Kidney (tissue), 14 donors: ENCODE data around the gene ZSWIM6. TPM values are rescaled to one million over a fixed set of nuclear protein-coding genes. Genes with fewer than 3 reads are reported as not detected.

Source experiments
- DNase-seq, 5 donors: peaks; one replicate each; pipeline ENCODE4 v3.0.0-alpha.2; 2013 to 2020
- FAIRE-seq: peaks from 2 replicates; lab custom pipeline; 2012; peaks lifted over from hg19 to GRCh38; lab: Jason Lieb, UNC
- H3K27ac ChIP-seq, 2 donors: one replicate each; pipeline ENCODE4 v1.7.0; 2013; ENCODE audit warnings: low read depth in 2 of 2, low read length in 2 of 2, inconsistent platforms in 1 of 2
- H3K27me3 ChIP-seq: one replicate; pipeline ENCODE4 v1.7.1; 2013; ENCODE audit warnings: low read length, inconsistent platforms; ENCODE audit not compliant: control insufficient read depth, insufficient read depth
- H3K36me3 ChIP-seq, 3 donors: one replicate each; pipeline versions ENCODE4 v1.7.0 to v1.7.1; 2013; ENCODE audit warnings: low read length in 3 of 3, control low read depth in 1 of 3, inconsistent platforms in 1 of 3; ENCODE audit not compliant: insufficient read depth in 3 of 3, control insufficient read depth in 2 of 3
- H3K4me1 ChIP-seq, 3 donors: one replicate each; pipeline versions ENCODE4 v1.7.0 to v1.7.1; 2013; ENCODE audit warnings: low read length in 3 of 3, inconsistent platforms in 1 of 3, low read depth in 1 of 3; ENCODE audit not compliant: control insufficient read depth in 2 of 3, insufficient read depth in 2 of 3
- H3K4me3 ChIP-seq, 3 donors: one replicate each; pipeline versions ENCODE4 v1.7.0 to v1.8.1; 2013; ENCODE audit warnings: low read length in 3 of 3, control low read depth in 1 of 3, inconsistent platforms in 1 of 3
- H3K9ac ChIP-seq, 3 donors: one replicate each; pipeline versions ENCODE4 v1.7.0 to v1.7.1; 2013; ENCODE audit warnings: low read length in 3 of 3, control low read depth in 1 of 3, inconsistent platforms in 1 of 3
- H3K9me3 ChIP-seq, 3 donors: one replicate each; pipeline versions ENCODE4 v1.7.0 to v1.7.1; 2013; ENCODE audit warnings: low read length in 3 of 3, control low read depth in 1 of 3, inconsistent platforms in 1 of 3; ENCODE audit not compliant: control insufficient read depth in 2 of 3, insufficient read depth in 1 of 3
- CTCF ChIP-seq: IDR thresholded peaks from 3 replicates; pipeline ENCODE4 v1.5.1; 2012; ENCODE audit warnings: mild to moderate bottlenecking, moderate library complexity, borderline replicate concordance; ENCODE audit not compliant: insufficient read depth; ENCODE audit errors: extremely low read depth
- intact Hi-C: fragments of 100-400 bp; cut with DNase I; formaldehyde crosslinking; loops from one replicate; pipeline ENCODE4 v1.11.1; 2022
- polyA plus RNA-seq: library from polyadenylated mRNA; stranded (reverse); fragments of 350-450 nt; fragmentation: Illumina TruSeq; extraction: RNeasy Lipid Tissue Mini Kit (QIAGEN cat#74804); gene quantifications from one replicate; pipeline ENCODE4 v1.2.3, GENCODE V29; 2014; ENCODE audit warnings: low read depth, low replicate concordance; ENCODE audit not compliant: insufficient read depth
- total RNA-seq: library from RNA; stranded (reverse); fragmentation: NEBNext Ultra II Directional; extraction: Animal tissue kit (Norgen Biotek cat#: 25700); gene quantifications from one replicate; pipeline ENCODE4 v1.2.1, GENCODE V29; 2021
- donor health status: control.
- donor health status: control.
- donor health status: control.
- donor health status: control.
- donor health status: control.
- donor health status: DM: yes; HTN: yes; CAD: no.
- donor health status: Normal renal cell carcinoma (clear cell type).

The ZSWIM6 gene
- total and polyA plus RNA-seq, 2 donors from 2014 or later = 2.9 to 20.3 TPM

GRCh38 chr5:61569353-61569752, 237.3 kb downstream of the ZSWIM6 start:
- Histone ChIP-seq H3K36me3 (no peaks in the 10 kb centered on the region), H3K9me3 (no peaks in the 10 kb centered on the region), H3K27ac (no peak overlapping the region), H3K9ac (no peak overlapping the region), H3K27me3 (no peaks in the 10 kb centered on the region), H3K4me3 (no peak overlapping the region), H3K4me1 (peaks cover 0 to 4% (median 0%) of the 10 kb centered on the region in 3 donors)
- FAIRE-seq (no peak), DNase-seq (peak in 2 of 5 donors; percentile 26 to 75)
- no peak for TF ChIP-seq CTCF
- intact Hi-C loops = no loop called here

- H3K9ac ChIP-seq = no peak overlapping the region
These were observed 238.7 kb downstream of the ZSWIM6 start for GRCh38 chr5:61570767-61571166.

DNA sequence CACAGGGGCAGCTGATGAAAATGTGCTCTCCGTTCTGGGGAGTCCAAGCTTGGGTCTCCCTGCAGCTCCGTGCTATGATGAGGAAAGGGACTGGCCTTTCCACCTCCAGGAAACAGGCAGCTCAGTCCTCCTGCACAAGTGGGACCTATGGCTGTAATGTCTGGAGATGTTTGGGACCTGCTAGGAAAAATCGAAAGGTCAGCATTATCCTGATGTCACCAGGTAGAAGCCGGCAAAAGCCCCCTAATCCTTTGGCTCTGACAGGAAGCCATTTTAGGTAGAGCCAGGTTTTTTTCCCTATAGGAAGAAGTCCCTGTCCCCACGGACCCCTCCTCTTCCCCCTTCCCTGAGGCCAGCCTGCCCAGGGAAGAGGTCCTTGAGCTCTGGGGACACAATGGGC, 240.9 kb downstream of the ZSWIM6 start:
- H3K9me3 ChIP-seq = no peaks in the 10 kb centered on the region
- DNase-seq = no peak
- no peak overlapping the region for H3K27ac ChIP-seq
- H3K4me1 ChIP-seq = peaks cover 0 to 4% (median 0%) of the 10 kb centered on the region in 3 donors
- no peak for FAIRE-seq
- no peaks in the 10 kb centered on the region for H3K27me3 ChIP-seq
- TF ChIP-seq CTCF = no peak
- intact Hi-C loops = no loop called here
- H3K4me3 ChIP-seq = no peak overlapping the region
- H3K9ac ChIP-seq = no peak overlapping the region
- no peaks in the 10 kb centered on the region for H3K36me3 ChIP-seq

More at GRCh38 chr5:61570767-61571166, 238.7 kb downstream of the ZSWIM6 start:
- no peak for FAIRE-seq
- no peaks in the 10 kb centered on the region for H3K9me3 ChIP-seq
- H3K27me3 ChIP-seq = no peaks in the 10 kb centered on the region
- peaks cover 0 to 4% (median 0%) of the 10 kb centered on the region in 3 donors for H3K4me1 ChIP-seq
- no peak for DNase-seq
- no peak overlapping the region for H3K4me3 ChIP-seq
- no peak for TF ChIP-seq CTCF
- no peaks in the 10 kb centered on the region for H3K36me3 ChIP-seq
- H3K27ac ChIP-seq = no peak overlapping the region
- intact Hi-C loops = no loop called here

DNA sequence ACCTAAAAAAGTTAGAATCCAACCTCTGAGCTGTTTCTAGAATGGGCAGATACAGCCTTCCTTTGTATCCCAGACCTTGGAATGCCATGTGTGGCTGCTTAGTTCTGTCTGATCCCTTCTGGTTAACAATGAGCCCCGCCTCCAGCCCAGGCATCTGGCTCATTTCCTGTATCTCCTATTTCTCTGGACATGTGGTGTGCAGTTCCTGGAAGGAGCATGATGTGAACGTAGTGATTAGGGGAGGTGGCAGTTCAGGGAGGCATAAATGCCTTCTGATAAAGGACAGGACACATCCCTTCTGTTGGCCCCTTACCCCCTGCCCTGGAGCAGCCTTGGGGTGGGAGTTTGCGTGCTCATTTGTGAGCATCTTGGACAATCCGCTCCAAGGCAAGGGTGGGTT, 243.0 kb downstream of the ZSWIM6 start:
- FAIRE-seq = no peak
- Histone ChIP-seq H3K27ac (no peak overlapping the region), H3K36me3 (no peaks in the 10 kb centered on the region), H3K4me3 (no peak overlapping the region), H3K27me3 (no peaks in the 10 kb centered on the region), H3K9ac (no peak overlapping the region), H3K4me1 (no peaks in the 10 kb centered on the region), H3K9me3 (no peaks in the 10 kb centered on the region)
- intact Hi-C loops = no loop called here
- DNase-seq = peak in 3 of 5 donors; percentile 17 to 57 (median 18)
- TF ChIP-seq CTCF = no peak
